Fibroblast of villous mesenchyme (primary cell): ENCODE results near the gene PAPPA. TPM values are rescaled to one million over a fixed set of nuclear protein-coding genes. Genes with fewer than 3 reads are reported as not detected.

ENCODE experiments used
- DNase-seq: peaks from one replicate; pipeline ENCODE4 v3.0.0-alpha.2; 2010; ENCODE audit warnings: low read depth
- H3K4me3 ChIP-seq: 2 replicates; pipeline ENCODE4 v1.5.1; 2011; ENCODE audit warnings: low read depth, mild to moderate bottlenecking, low read length
- total RNA-seq: library from RNA; depleted of rRNA; stranded (reverse); fragments of >200 nt; gene quantifications from 2 replicates; pipeline ENCODE4 v1.2.3, GENCODE V29; 2012
- TF ChIP-seq, protein P1 (sequence below): IDR thresholded peaks from 2 replicates; pipeline ENCODE4 v1.5.1; 2012; ENCODE audit warnings: low read depth, mild to moderate bottlenecking, low read length; ENCODE audit not compliant: insufficient read depth

Gene PAPPA
- total RNA-seq, 1 donor: 104 TPM

DNA sequence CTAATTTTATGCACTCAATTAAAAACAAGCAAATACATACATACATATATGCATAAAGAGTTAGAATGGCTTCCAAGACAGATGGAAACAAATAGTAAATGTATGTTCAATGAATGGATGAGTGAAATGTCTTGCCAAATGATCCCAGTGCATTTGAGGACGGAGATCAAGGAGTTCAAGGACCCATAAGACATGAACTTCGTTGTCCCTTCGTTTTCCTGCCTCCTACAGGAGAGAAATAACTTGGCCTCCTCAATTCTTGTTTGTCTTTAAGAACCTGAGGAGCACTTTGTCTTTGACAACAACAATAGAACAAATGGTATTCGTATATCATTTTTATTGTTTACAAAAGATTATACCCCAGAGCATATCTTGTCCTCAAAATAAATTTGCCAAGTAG is 2.4 kb upstream of the PAPPA start:
- TF ChIP-seq, protein P1, sequence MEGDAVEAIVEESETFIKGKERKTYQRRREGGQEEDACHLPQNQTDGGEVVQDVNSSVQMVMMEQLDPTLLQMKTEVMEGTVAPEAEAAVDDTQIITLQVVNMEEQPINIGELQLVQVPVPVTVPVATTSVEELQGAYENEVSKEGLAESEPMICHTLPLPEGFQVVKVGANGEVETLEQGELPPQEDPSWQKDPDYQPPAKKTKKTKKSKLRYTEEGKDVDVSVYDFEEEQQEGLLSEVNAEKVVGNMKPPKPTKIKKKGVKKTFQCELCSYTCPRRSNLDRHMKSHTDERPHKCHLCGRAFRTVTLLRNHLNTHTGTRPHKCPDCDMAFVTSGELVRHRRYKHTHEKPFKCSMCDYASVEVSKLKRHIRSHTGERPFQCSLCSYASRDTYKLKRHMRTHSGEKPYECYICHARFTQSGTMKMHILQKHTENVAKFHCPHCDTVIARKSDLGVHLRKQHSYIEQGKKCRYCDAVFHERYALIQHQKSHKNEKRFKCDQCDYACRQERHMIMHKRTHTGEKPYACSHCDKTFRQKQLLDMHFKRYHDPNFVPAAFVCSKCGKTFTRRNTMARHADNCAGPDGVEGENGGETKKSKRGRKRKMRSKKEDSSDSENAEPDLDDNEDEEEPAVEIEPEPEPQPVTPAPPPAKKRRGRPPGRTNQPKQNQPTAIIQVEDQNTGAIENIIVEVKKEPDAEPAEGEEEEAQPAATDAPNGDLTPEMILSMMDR: peak; percentile 5
- H3K4me3 ChIP-seq: no peak overlapping the region
- no peak for DNase-seq

DNA sequence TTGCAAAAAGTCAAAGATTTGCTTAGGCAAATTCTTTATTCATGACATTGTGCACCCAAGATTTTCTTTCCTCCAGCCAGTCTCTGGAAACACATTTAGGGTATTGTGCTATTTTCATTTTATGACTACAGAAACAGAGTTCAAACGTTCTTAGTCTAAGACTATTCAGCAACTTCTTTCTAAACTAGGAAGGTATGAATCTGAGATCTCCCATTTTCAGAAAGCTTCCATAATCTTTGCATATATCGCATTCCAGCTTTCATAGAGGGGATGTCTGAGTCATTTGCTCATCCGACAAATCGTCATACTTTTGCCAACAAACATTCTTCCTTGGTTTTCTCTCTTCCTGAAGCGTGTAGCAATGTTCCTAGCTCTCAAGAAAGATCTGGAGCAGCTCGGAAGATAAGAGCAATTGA is 1.6 kb upstream of the PAPPA start:
- DNase-seq: peak; percentile 94
- peak overlapping the region; percentile 95 for H3K4me3 ChIP-seq
- TF ChIP-seq, protein P1: no peak

DNA sequence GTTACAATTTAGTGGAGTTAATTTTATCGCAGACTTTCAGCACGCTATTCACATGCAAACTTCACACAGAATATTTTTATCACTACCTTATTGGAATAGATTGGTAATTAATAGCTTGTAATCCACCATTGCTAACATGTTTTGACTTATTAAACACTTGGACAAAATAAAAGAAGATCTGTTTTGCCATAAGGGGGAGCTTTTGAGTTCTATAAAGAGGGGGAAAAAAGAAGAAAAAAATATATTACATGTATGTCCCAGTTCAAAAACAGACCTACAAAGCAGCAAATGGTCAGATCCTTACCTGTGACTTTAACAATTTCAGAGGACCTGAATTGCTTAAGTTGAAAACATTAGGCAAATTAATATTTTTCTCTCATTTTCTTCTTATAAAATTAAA is 1.2 kb upstream of the PAPPA start:
- DNase-seq: no peak
- peak overlapping the region; percentile 95 for H3K4me3 ChIP-seq
- TF ChIP-seq, protein P1: peak; percentile 44

DNA sequence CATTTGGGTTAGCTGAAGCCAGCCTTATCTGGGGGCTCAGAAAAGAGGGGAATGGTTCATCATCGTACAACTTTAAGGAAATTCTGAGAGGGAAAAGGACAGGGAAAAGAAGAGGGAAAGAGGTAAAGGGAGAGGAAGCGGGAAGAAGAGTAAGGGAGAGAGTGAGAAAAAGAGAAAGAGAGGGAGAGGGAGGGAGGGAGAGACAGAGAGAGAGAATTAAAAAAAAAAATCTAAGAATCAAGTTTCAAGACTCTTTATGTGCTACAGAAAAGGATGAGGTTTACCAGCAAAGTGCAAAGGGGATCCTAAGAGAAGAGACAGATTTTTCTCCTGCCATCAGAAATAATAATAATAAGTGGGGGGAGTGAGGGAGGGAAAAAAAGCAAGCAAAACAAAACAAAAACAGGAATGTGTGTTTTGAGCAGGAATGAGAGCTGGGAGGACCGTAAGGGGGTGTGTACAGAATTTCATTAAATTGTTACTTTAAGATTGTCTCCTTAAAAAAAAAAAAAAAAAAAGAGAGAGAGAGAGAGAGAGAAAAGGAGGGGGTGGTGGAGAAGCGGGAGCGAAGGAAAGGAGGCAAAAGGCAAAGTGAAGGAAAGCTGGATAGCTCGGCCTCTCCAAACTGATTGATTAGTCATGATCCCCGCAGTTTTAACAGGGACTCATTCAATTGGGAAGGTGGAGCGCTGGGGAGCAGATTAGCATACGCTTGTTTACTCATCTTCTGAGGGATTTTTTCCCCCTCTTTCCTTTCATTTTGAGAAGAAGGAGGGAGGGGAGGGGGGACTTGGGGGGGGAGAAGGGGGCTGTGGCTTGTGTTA is 438 bp upstream of the PAPPA start:
- peak; percentile 88 for DNase-seq
- TF ChIP-seq, protein P1: no peak
- peak overlapping the region; percentile 95 for H3K4me3 ChIP-seq

DNA sequence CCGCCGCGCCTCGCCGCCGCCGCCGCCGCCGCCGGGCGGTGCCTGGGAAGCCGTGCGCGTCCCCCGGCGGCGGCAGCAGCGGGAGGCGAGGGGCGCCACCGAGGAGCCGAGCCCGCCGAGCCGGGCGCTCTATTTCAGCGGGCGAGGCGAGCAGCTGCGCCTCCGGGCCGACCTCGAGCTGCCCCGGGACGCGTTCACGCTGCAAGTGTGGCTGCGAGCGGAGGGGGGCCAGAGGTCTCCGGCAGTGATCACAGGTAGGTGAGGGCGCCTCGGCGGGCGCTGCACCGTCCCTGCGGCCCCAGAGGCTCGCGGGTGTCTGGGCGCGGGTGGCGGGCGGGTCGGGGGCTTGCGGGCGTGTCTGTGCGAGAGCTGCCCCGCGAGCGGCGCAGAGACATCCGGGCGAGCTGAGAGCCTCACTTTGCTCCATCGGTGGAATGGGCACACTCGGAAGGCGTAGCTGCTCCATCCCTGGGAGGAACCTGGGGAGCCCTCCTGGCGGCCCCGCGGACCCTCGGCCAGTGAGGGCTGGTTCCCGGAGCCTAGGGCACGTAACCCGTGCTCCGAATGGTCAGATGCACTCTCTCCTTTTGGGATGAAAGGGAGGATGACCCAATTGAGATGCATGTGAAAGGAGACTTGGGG is 864 bp downstream of the PAPPA start:
- peak overlapping the region; percentile 90 for H3K4me3 ChIP-seq
- TF ChIP-seq, protein P1: no peak
- no peak for DNase-seq

DNA sequence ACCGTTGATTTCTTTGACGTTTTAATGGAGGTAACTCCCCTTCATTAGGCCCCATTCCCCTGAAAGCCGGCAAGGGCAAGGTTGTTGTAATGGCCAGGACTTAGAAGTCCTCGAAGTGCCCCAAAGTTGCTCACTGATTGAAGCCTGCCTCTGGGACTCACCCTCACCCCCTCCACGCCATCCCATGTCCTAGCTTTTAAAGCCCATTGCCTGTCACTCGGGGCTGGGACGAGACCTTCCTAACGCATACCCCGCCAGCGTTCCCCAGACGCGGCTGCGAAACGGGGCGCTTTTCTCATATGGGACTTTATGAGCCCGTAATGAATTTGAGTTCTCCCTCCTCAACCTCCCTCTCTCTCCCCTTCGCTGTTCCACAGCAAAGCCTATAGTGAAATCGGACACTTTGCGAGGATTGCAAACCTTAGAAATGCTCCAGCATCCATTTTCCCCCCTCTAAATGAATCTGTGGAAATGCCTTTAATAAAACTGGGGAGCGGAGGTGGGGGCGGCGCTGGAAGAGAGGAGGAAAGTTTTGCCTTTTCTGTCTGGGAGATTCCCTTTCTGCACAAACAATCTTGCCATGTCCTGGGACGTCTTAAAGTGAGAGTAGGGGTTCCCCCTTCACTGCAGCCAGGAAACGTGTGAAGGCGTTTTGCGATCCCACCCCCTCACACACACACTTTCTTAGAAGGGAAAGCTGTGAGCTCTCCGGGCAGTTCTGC is 1.5 kb downstream of the PAPPA start:
- TF ChIP-seq, protein P1: no peak
- peak overlapping the region; percentile 90 for H3K4me3 ChIP-seq
- peak; percentile 86 for DNase-seq
